ENCODE measurements around the gene SNRPA1. TPM values are rescaled to one million over a fixed set of nuclear protein-coding genes. Genes with fewer than 3 reads are reported as not detected.
"Not testable (repeated sequence)": the region's sequence is repeated elsewhere in the genome, so short reads cannot be mapped to it uniquely, and the experiment has no call there.

SNRPA1 gene
- 17.5 and 26.2 TPM in 2 replicates for total RNA-seq (ENCODE audit: low replicate concordance)

- H3K4me3 ChIP-seq (ENCODE audit: low read depth, low read length): peak within 1 kb of the TSS; percentile 96
- no peak for TF ChIP-seq CTCF (IDR thresholded peaks at IDR 0.05; ENCODE audit: insufficient read depth, low read length)
- DNase-seq (ENCODE audit: low read depth): peak; percentile 92
Observed at GRCh38 chr15:101294731-101295606, at the start of gene SNRPA1. Gene SNRPA1, minus strand, starts transcription at chr15:101295248. Its CDS starts 70 bp downstream, at chr15:101295178.

GRCh38 chr15:101342056-101342455 is 47.0 kb upstream of the SNRPA1 start:
- TF ChIP-seq CTCF (IDR thresholded peaks at IDR 0.05; ENCODE audit: insufficient read depth, low read length): no peak
- DNase-seq (ENCODE audit: low read depth): no peak
- no peak overlapping the region for H3K4me3 ChIP-seq (ENCODE audit: low read depth, low read length)

- DNase-seq (ENCODE audit: low read depth): no peak
- TF ChIP-seq CTCF (IDR thresholded peaks at IDR 0.05; ENCODE audit: insufficient read depth, low read length): no peak
- H3K4me3 ChIP-seq (ENCODE audit: low read depth, low read length): no peak overlapping the region
Observed at GRCh38 chr15:101338502-101339057, 43.5 kb upstream of the SNRPA1 start.

- no peak for TF ChIP-seq CTCF (IDR thresholded peaks at IDR 0.05; ENCODE audit: insufficient read depth, low read length)
- no peak overlapping the region for H3K4me3 ChIP-seq (ENCODE audit: low read depth, low read length)
- no peak for DNase-seq (ENCODE audit: low read depth)
Observed at GRCh38 chr15:101337976-101338375, 42.9 kb upstream of the SNRPA1 start.

- not testable (repeated sequence) for H3K4me3 ChIP-seq (ENCODE audit: low read depth, low read length); DNase-seq (ENCODE audit: low read depth)
Observed at GRCh38 chr15:101333907-101334789, 39.1 kb upstream of the SNRPA1 start.

DNA sequence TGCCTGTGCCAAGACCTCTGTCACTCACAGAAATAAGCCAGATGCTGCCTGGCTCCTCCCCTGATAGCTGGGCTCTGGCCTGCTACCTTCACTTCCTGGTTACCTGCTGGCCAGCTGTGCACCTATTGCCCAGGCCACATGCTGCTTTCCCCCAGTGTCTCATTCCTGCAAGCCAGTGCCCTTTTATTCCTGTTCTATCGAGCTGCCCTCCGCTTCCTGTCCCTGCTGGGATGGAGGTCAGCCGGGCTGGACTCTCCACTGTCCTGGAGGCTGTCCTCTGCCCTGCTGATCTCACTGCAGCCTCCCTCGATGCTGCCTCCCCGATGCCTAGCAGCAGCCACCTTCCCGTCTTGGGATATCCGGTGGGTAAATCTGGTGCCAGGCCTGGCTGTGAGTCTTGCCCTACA is 37.0 kb upstream of the SNRPA1 start:
- H3K4me3 ChIP-seq (ENCODE audit: low read depth, low read length): no peak overlapping the region
- no peak for TF ChIP-seq CTCF (IDR thresholded peaks at IDR 0.05; ENCODE audit: insufficient read depth, low read length)
- no peak for DNase-seq (ENCODE audit: low read depth)

All from fibroblast of the aortic adventitia (primary cell).